GM23338 (cell line): ENCODE data around the gene TTC23. TPM values are rescaled to one million over a fixed set of nuclear protein-coding genes. Genes with fewer than 3 reads are reported as not detected.

Experiments used
- ATAC-seq: fragments of 200-7000 bp; cut with Tn5 transposase; 3 replicates; pipeline ENCODE4 v1.9.1; 2020
- DNase-seq: peaks from one replicate; pipeline ENCODE4 v3.0.0-alpha.2; 2015; ENCODE audit warnings: low spot score
- H2AFZ ChIP-seq: fragments of 200-600 bp; sonication (generic); 2 replicates; pipeline ENCODE4 v1.8.0; 2016; ENCODE audit warnings: antibody characterized with exemption, mild to moderate bottlenecking, moderate library complexity
- H3F3A ChIP-seq: fragments of 200-600 bp; sonication (generic); replicated peaks from 2 replicates; pipeline ENCODE4 v1.8.0; 2017; ENCODE audit warnings: antibody characterized with exemption, mixed run types, low read depth
- H3K27ac ChIP-seq: fragments of 200-600 bp; sonication (generic); 2 replicates; pipeline ENCODE4 v1.6.1; 2016; ENCODE audit warnings: low read depth
- H3K27me3 ChIP-seq: fragments of 200-600 bp; sonication (generic); 2 replicates; pipeline ENCODE4 v1.8.0; 2016; ENCODE audit warnings: mild to moderate bottlenecking, mixed run types, moderate library complexity; ENCODE audit not compliant: insufficient read depth
- H3K36me3 ChIP-seq: fragments of 200-600 bp; sonication (generic); 2 replicates; pipeline ENCODE4 v1.8.0; 2016; ENCODE audit warnings: mild to moderate bottlenecking; ENCODE audit not compliant: insufficient read depth
- H3K4me1 ChIP-seq: fragments of 200-600 bp; sonication (generic); 2 replicates; pipeline ENCODE4 v1.8.0; 2016; ENCODE audit warnings: mild to moderate bottlenecking, moderate library complexity; ENCODE audit not compliant: insufficient read depth
- H3K4me2 ChIP-seq: fragments of 200-600 bp; sonication (generic); 2 replicates; pipeline ENCODE4 v1.7.1; 2017; ENCODE audit warnings: mixed run types
- H3K4me3 ChIP-seq: fragments of 200-600 bp; sonication (generic); 2 replicates; pipeline ENCODE4 v1.6.1; 2016; ENCODE audit warnings: mixed run types
- H3K79me2 ChIP-seq: fragments of 200-600 bp; sonication (generic); replicated peaks from 2 replicates; pipeline ENCODE4 v1.8.0; 2017; ENCODE audit warnings: mild to moderate bottlenecking; ENCODE audit not compliant: insufficient read depth
- H3K9me2 ChIP-seq: fragments of 200-600 bp; sonication (generic); 2 replicates; pipeline ENCODE4 v1.8.0; 2017; ENCODE audit not compliant: insufficient read depth
- H4K20me1 ChIP-seq: fragments of 200-600 bp; sonication (generic); replicated peaks from 2 replicates; pipeline ENCODE4 v1.8.0; 2017; ENCODE audit warnings: mild to moderate bottlenecking; ENCODE audit not compliant: insufficient read depth
- H3K27ac Mint-ChIP-seq: 2 replicates; pipeline ENCODE4 v1.8.0; 2020; ENCODE audit warnings: inconsistent platforms, mild to moderate bottlenecking, moderate library complexity, mixed read lengths
- H3K27me3 Mint-ChIP-seq: 3 replicates; pipeline ENCODE4 v1.8.0; 2022; ENCODE audit warnings: low read depth, mild to moderate bottlenecking, moderate library complexity, mixed read lengths, inconsistent platforms; ENCODE audit not compliant: insufficient read depth, poor library complexity
- H3K36me3 Mint-ChIP-seq: 3 replicates; pipeline ENCODE4 v1.8.0; 2021; ENCODE audit warnings: low read depth, mild to moderate bottlenecking, inconsistent platforms, moderate library complexity, mixed read lengths
- H3K4me1 Mint-ChIP-seq: 3 replicates; pipeline ENCODE4 v1.8.0; 2020; ENCODE audit warnings: mild to moderate bottlenecking, inconsistent platforms, mixed read lengths
- H3K4me3 Mint-ChIP-seq: 3 replicates; pipeline ENCODE4 v1.8.0; 2021; ENCODE audit warnings: moderate library complexity, mild to moderate bottlenecking, inconsistent platforms, mixed read lengths
- H3K9me3 Mint-ChIP-seq: 3 replicates; pipeline ENCODE4 v1.8.0; 2020; ENCODE audit warnings: moderate library complexity, mild to moderate bottlenecking, inconsistent platforms, mixed read lengths
- CREB1 ChIP-seq: fragments of 250-450 bp; sonication (Bioruptor Pico); IDR thresholded peaks from 2 replicates; pipeline ENCODE4 v1.5.0; 2020; ENCODE audit warnings: low read depth, mild to moderate bottlenecking, moderate library complexity
- CTCF ChIP-seq, 2 experiments: fragments of 200-600 bp in 1 of 2; sonication (generic) in 1 of 2; conservative IDR thresholded peaks; 2 replicates each; pipeline versions ENCODE4 v1.5.1 to v1.6.1; 2016 to 2017; ENCODE audit warnings: antibody characterized with exemption in 2 of 2, low read depth in 2 of 2, mild to moderate bottlenecking in 2 of 2, moderate library complexity in 1 of 2
- ETS1 ChIP-seq: IDR thresholded peaks from 2 replicates; pipeline ENCODE4 v1.6.1; 2016; ENCODE audit warnings: antibody characterized with exemption
- EZH2phosphoT487 ChIP-seq: fragments of 200-600 bp; sonication (generic); IDR thresholded peaks from one replicate; pipeline ENCODE4 v1.8.1; 2018; ENCODE audit warnings: antibody characterized with exemption; ENCODE audit not compliant: unreplicated experiment
- JUNB ChIP-seq: IDR thresholded peaks from one replicate; pipeline ENCODE4 v1.6.1; 2016; ENCODE audit warnings: antibody characterized with exemption; ENCODE audit not compliant: unreplicated experiment
- NANOG ChIP-seq: IDR thresholded peaks from 2 replicates; pipeline ENCODE4 v1.6.1; 2016; ENCODE audit warnings: antibody characterized with exemption, borderline replicate concordance
- POLR2AphosphoS5 ChIP-seq: IDR thresholded peaks from 2 replicates; pipeline ENCODE4 v1.6.1; 2016; ENCODE audit warnings: antibody characterized with exemption, low read depth
- REST ChIP-seq: IDR thresholded peaks from one replicate; pipeline ENCODE4 v1.6.1; 2018; ENCODE audit warnings: antibody characterized with exemption; ENCODE audit not compliant: unreplicated experiment
- STAT1 ChIP-seq: IDR thresholded peaks from one replicate; pipeline ENCODE4 v1.6.1; 2016; ENCODE audit warnings: antibody characterized with exemption; ENCODE audit not compliant: unreplicated experiment
- ZNF114 ChIP-seq: fragments of 250-450 bp; sonication (Bioruptor Pico); IDR thresholded peaks from 2 replicates; pipeline ENCODE4 v1.5.0; 2020; ENCODE audit warnings: mild to moderate bottlenecking, moderate library complexity
- polyA plus RNA-seq: library from polyadenylated mRNA; unstranded; fragments of >200 nt; fragmentation: Nextera tagmentation; extraction: Ambion mirVana; gene quantifications from 2 replicates; pipeline ENCODE4 v1.2.1, GENCODE V29; 2016
- total RNA-seq: library from RNA; depleted of rRNA; stranded (reverse); fragments of >200 nt; shearing (Covaris generic); gene quantifications from 2 replicates; pipeline ENCODE4 v1.2.3, GENCODE V29; 2014

TTC23 gene
- total and polyA plus RNA-seq, 2 experiments from 2014 or later: 6.3 to 25.2 TPM

- Histone ChIP-seq H3K9me2 (no peaks in the 10 kb centered on the region), H3K4me3 (no peak overlapping the region), H4K20me1 (no peaks in the 10 kb centered on the region), H3K4me2 (no peak overlapping the region), H2AFZ (no peak overlapping the region), H3K79me2 (no peaks in the 10 kb centered on the region), H3K4me1 (no peaks in the 10 kb centered on the region), H3F3A (no peaks in the 10 kb centered on the region), H3K36me3 (no peaks in the 10 kb centered on the region), H3K27me3 (no peaks in the 10 kb centered on the region), H3K27ac (no peak overlapping the region)
- Mint-ChIP-seq H3K27ac (peak overlapping the region; percentile 4; the same call in 1 of the 2 replicates), H3K4me1 (no peaks in the 10 kb centered on the region), H3K27me3 (no peaks in the 10 kb centered on the region), H3K9me3 (no peaks in the 10 kb centered on the region), H3K4me3 (no peak overlapping the region), H3K36me3 (no peaks in the 10 kb centered on the region; the same call in 1 of the 3 replicates)
- ATAC-seq (no peak), DNase-seq (no peak)
- TF ChIP-seq EZH2phosphoT487 (no peak), CTCF (conservative IDR thresholded peaks at IDR 0.05; ENCODE audit: low read depth in 2 of 2) (no peak), REST (no peak), ZNF114 (CRISPR knock-in tag) (no peak), ETS1 (no peak), JUNB (no peak), NANOG (no peak), STAT1 (no peak), POLR2AphosphoS5 (no peak)
Measured at GRCh38 chr15:99167640-99168039, 81.7 kb downstream of the TTC23 start.

GRCh38 chr15:99167201-99167600 is 82.2 kb downstream of the TTC23 start:
- no peak overlapping the region for H3K4me3 ChIP-seq
- H3K27ac ChIP-seq: no peak overlapping the region
- H3K9me2 ChIP-seq: no peaks in the 10 kb centered on the region
- H3K27ac Mint-ChIP-seq: peak overlapping the region; percentile 4
- no peaks in the 10 kb centered on the region for H3K9me3 Mint-ChIP-seq
- no peaks in the 10 kb centered on the region for H3K4me1 Mint-ChIP-seq
- H2AFZ ChIP-seq: no peak overlapping the region
- no peaks in the 10 kb centered on the region for H3K27me3 Mint-ChIP-seq
- H3K79me2 ChIP-seq: no peaks in the 10 kb centered on the region
- H3K27me3 ChIP-seq: no peaks in the 10 kb centered on the region
- no peak overlapping the region for H3K4me3 Mint-ChIP-seq
- no peaks in the 10 kb centered on the region for H3F3A ChIP-seq
- ATAC-seq (no peak), DNase-seq (no peak)
- H3K36me3 ChIP-seq: no peaks in the 10 kb centered on the region
- H3K4me1 ChIP-seq: no peaks in the 10 kb centered on the region
- H3K4me2 ChIP-seq: no peak overlapping the region
- H3K36me3 Mint-ChIP-seq: no peaks in the 10 kb centered on the region; the same call in 1 of the 3 replicates
- H4K20me1 ChIP-seq: no peaks in the 10 kb centered on the region
- TF ChIP-seq JUNB (no peak), POLR2AphosphoS5 (no peak), REST (no peak), NANOG (no peak), CREB1 (no peak), CTCF (conservative IDR thresholded peaks at IDR 0.05; ENCODE audit: low read depth in 2 of 2) (no peak), ETS1 (no peak)
